HG03457 (cell line): ENCODE results near the gene IDH3A.
A peak's percentile ranks its signal among the peaks of the same experiment; 100 is the strongest.

ENCODE experiments used
- ATAC-seq: cut with Tn5 transposase; IDR thresholded peaks from one replicate; pipeline ENCODE4 v1.9.1; 2021; ENCODE audit warnings: moderate number of reproducible peaks; ENCODE audit not compliant: unreplicated experiment

Gene IDH3A

GRCh38 chr15:78149068-78149804 lies at the start of gene IDH3A:
TSS of gene IDH3A (plus strand) at chr15:78149362. CDS start at chr15:78149404, 42 bp downstream.
- ATAC-seq = peak; percentile 58

- no peak for ATAC-seq
Observed at GRCh38 chr15:78100886-78101285, 48.3 kb upstream of the IDH3A start.

- ATAC-seq = no peak
Observed at GRCh38 chr15:78101423-78102105, 47.6 kb upstream of the IDH3A start.

GRCh38 chr15:78102211-78102610 lies 47.0 kb upstream of the IDH3A start:
- no peak for ATAC-seq

- no peak for ATAC-seq
Observed at GRCh38 chr15:78102741-78103140, 46.4 kb upstream of the IDH3A start.

GRCh38 chr15:78103406-78104118 lies 45.6 kb upstream of the IDH3A start:
- ATAC-seq = no peak

GRCh38 chr15:78104119-78104479 lies 45.1 kb upstream of the IDH3A start:
- no peak for ATAC-seq

- ATAC-seq = no peak
Observed at GRCh38 chr15:78104566-78105475, 44.3 kb upstream of the IDH3A start.

GRCh38 chr15:78105476-78106241 lies 43.5 kb upstream of the IDH3A start:
- ATAC-seq = no peak

- ATAC-seq = no peak
Observed at GRCh38 chr15:78107471-78107870, 41.7 kb upstream of the IDH3A start.

- ATAC-seq = no peak
Observed at GRCh38 chr15:78108300-78109084, 40.7 kb upstream of the IDH3A start.

- no peak for ATAC-seq
Observed at GRCh38 chr15:78109156-78109555, 40.0 kb upstream of the IDH3A start.

- no peak for ATAC-seq
Observed at GRCh38 chr15:78110096-78110495, 39.1 kb upstream of the IDH3A start.

GRCh38 chr15:78110916-78111475 lies 38.2 kb upstream of the IDH3A start:
- no peak for ATAC-seq

- no peak for ATAC-seq
Observed at GRCh38 chr15:78111788-78112187, 37.4 kb upstream of the IDH3A start.

- no peak for ATAC-seq
Observed at GRCh38 chr15:78112551-78112950, 36.6 kb upstream of the IDH3A start.

GRCh38 chr15:78120523-78120922 lies 28.6 kb upstream of the IDH3A start:
- ATAC-seq = no peak

- no peak for ATAC-seq
Observed at GRCh38 chr15:78125267-78125666, 23.9 kb upstream of the IDH3A start.

- no peak for ATAC-seq
Observed at GRCh38 chr15:78127882-78128281, 21.3 kb upstream of the IDH3A start.
